GM10847 (cell line): Measurements from ENCODE around the gene ANAPC7.

Experiments
- POLR2A ChIP-seq: IDR thresholded peaks from 2 replicates; pipeline ENCODE4 v1.6.1; 2011; ENCODE audit not compliant: insufficient read length; ENCODE audit errors: extremely low read depth

The ANAPC7 gene

GRCh38 chr12:110333201-110333600 is 70.3 kb downstream of the ANAPC7 start:
- no peak for TF ChIP-seq POLR2A

- TF ChIP-seq POLR2A = no peak
These were observed 73.0 kb downstream of the ANAPC7 start for GRCh38 chr12:110330544-110330943.

DNA sequence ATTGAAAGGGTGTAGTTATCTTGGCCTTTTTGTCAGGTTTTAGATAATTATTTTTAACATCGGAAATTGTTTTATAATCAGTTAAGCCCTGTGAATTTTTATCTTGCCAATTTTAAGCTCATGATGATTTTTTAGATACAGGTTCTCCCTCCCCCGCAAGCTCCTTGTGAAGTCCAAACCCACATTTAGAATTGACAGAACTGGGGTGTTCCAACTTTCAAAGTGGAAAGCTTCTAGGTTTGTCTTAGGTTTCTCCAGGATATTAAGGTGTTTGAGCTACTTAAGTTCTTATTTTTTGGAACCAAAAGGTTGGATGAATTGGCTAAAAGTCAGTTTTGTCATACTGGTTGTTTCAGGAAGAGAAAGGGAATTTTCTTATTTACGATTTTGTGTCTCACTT is 73.4 kb downstream of the ANAPC7 start:
- TF ChIP-seq POLR2A = no peak

- no peak for TF ChIP-seq POLR2A
These were observed 73.8 kb downstream of the ANAPC7 start for GRCh38 chr12:110329710-110330109.
